Large intestine (tissue), 3 donors: Measurements from ENCODE around the gene FTO. TPM values are rescaled to one million over a fixed set of nuclear protein-coding genes. Genes with fewer than 3 reads are reported as not detected.

Experiments used
- DNase-seq, 2 donors: peaks; one replicate each; pipeline versions ENCODE4 v3.0.0 to v3.0.0-alpha.2; 2013
- H3K27ac ChIP-seq: one replicate; pipeline ENCODE4 v1.5.1; 2013; ENCODE audit warnings: low read length
- H3K27me3 ChIP-seq: 2 replicates; pipeline ENCODE4 v1.6.1; 2013; ENCODE audit warnings: low read length; ENCODE audit not compliant: control insufficient read depth, insufficient read depth
- H3K36me3 ChIP-seq: 2 replicates; pipeline ENCODE4 v1.6.1; 2013; ENCODE audit warnings: low read length; ENCODE audit not compliant: control insufficient read depth, insufficient read depth
- H3K4me1 ChIP-seq: one replicate; pipeline ENCODE4 v1.6.1; 2013; ENCODE audit warnings: low read length; ENCODE audit not compliant: control insufficient read depth, insufficient read depth
- H3K4me3 ChIP-seq: one replicate; pipeline ENCODE4 v1.5.1; 2013; ENCODE audit warnings: low read length
- H3K9me3 ChIP-seq: one replicate; pipeline ENCODE4 v1.6.1; 2013; ENCODE audit warnings: mild to moderate bottlenecking, low read depth, low read length, moderate library complexity; ENCODE audit not compliant: control insufficient read depth
- WGBS: methylation state at CpG from one replicate; pipeline ENCODE4 v1.1.5; 2013; ENCODE audit warnings: low lambda C conversion rate; ENCODE audit not compliant: insufficient coverage; 5-methylcytosine and 5-hydroxymethylcytosine counted together
- polyA plus RNA-seq: library from polyadenylated mRNA; unstranded; fragments of 120-200 nt; gene quantifications from one replicate; pipeline ENCODE4 v1.2.1, GENCODE V29; 2013

Gene FTO
- polyA plus RNA-seq, 1 donor, result 43.1 TPM

DNA sequence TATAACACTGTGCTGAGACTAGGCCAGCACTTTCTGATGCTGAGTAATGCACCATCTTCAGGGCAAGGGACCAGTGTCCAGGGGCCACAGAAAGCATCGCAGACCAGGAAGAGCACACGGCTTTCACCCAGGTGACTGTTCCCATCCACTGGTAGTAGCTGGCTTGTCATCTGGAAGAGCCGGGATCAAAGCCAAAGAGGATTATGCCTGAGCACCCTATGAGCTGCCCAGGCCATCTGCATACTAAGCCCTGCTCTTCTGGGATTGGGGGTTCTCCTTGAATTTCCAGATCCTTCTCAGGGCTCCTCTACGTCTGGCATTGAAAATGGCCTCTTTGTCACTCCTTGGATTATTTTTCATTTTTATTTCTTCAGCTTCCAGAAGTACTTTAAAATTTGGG is 441.9 kb downstream of the FTO start:
- no peaks in the 10 kb centered on the region for H3K36me3 ChIP-seq
- H3K9me3 ChIP-seq, result no peaks in the 10 kb centered on the region
- DNase-seq, result no peak
- no peaks in the 10 kb centered on the region for H3K4me1 ChIP-seq
- H3K27me3 ChIP-seq, result peaks cover 8% of the 10 kb centered on the region
- WGBS, result 100% methylated on average over 1 of the region's 4 CpGs
- no peak overlapping the region for H3K4me3 ChIP-seq
- H3K27ac ChIP-seq, result no peak overlapping the region

DNA sequence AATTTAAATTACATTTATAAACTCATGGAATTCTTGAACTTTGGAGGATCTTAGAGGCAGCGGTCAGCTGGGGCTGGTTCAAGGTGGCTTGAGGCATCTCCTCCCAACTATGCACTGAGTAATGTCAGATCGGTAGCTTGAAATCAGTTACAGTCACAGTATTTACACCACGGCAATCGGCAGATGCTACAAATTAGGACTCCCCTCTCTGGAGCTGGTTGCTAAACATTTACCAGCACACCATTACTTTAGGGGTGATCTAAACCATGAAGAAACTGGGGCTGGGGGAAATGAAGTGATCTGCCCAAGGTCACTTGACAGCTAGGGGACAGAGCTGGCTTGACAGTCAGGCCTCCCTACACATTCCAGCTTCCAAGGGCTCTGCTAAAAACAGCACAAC is 445.0 kb downstream of the FTO start:
- no CpG with 5 or more reads among the region's 4 CpGs for WGBS
- Histone ChIP-seq H3K9me3 (no peaks in the 10 kb centered on the region), H3K4me3 (no peak overlapping the region), H3K27ac (no peak overlapping the region), H3K36me3 (no peaks in the 10 kb centered on the region), H3K27me3 (peaks cover 8% of the 10 kb centered on the region), H3K4me1 (no peaks in the 10 kb centered on the region)
- DNase-seq, result no peak

DNA sequence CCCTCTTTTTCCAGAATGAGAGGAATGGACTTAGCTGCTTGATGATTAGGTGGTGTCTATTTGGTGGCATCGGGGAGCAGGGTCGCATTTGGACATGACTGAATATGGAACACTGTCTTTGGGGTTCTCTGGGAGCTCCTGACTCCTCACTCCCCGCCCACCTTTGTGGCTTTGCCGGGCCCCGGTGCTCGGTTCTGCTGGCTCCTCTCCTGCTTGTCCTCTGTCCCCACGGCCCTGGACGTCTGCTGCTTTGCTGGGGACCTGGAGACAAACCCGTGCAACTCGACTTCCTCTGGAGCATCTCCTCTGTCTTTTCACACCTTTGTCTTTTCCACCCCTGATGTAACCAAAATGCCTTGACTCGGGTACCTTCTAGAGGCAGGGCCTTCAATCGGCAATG is 446.9 kb downstream of the FTO start:
- Histone ChIP-seq H3K4me1 (no peaks in the 10 kb centered on the region), H3K9me3 (no peaks in the 10 kb centered on the region), H3K36me3 (no peaks in the 10 kb centered on the region), H3K27ac (no peak overlapping the region), H3K27me3 (peaks cover 8% of the 10 kb centered on the region), H3K4me3 (no peak overlapping the region)
- WGBS, result no CpG with 5 or more reads among the region's 12 CpGs
- no peak for DNase-seq

DNA sequence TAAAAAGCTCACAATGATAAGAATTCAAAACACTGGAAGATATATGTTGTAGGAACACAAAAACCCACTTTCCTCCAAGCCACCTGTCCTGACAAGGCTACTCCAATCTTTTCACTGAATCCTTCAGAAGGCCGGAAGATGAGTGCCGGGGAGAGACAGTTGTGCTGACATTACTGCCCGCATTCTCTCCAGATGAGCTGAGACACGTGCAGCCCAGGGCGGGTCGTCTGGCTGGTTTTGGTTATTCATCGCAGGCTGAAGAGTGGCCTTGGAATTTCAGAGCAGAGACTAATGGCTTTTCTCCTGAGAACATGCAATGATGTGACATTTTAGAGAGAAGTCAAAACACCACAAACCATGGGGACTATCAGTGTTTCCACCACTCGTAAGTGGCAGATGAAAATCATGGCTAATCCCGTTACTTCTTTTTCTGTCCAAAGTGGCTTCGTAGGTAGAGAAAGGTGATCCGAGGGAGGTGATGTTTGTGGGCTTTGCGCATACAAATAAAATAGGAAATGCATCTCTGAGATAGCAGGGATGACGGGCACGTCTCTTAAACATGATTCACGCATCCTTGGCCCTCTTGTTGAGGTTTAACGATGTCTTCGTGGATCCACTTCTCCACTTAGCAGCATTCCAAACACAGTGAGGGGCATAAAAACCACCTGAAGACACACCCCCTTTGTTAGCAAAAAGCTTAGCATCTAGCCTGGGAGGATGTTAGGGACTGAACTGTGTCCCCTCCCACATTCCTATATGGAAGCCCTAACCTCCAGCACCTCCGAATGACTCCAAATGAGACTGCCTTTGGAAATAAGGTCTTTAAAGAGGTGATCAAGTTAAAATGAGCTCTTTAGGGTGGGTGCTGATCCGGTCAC is 448.6 kb downstream of the FTO start:
- Histone ChIP-seq H3K9me3 (no peaks in the 10 kb centered on the region), H3K36me3 (no peaks in the 10 kb centered on the region), H3K27me3 (peaks cover 8% of the 10 kb centered on the region), H3K4me1 (no peaks in the 10 kb centered on the region), H3K27ac (no peak overlapping the region), H3K4me3 (no peak overlapping the region)
- WGBS, result no CpG with 5 or more reads among the region's 19 CpGs
- no peak for DNase-seq

DNA sequence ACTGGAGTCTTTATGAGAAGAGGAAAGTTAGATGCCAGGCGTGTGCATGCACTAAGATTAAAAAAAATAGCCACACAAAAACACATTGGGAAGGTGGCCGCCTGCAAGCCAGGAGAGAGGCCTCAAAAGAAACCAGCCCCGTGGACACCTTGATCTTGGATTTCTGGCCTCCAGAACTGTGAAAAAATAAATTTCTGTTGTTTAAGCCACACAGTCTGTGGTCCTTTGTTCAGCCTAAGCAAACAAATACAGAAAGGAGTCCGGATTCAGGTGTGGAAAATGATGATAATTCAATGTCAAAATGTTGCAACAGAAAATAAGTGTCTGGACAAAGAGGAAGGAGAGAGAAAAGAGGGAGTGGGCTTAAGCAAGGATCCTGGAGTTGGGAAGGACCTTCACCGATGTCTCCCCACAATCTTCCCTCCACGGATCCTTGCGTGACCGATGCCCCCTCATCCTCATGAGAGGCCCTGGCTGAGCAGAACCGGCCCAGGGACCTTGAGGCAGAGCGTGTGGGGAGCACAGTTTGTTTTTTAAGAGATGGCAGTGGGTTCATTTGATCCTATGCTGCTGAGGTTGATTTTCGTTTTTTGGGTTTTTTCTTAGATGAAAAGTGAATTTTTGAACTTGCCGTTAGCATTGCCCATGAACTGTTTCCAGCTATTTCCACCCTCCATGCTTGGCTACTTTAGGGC is 449.4 kb downstream of the FTO start:
- peaks cover 8% of the 10 kb centered on the region for H3K27me3 ChIP-seq
- no peak overlapping the region for H3K4me3 ChIP-seq
- WGBS, result 60% methylated on average over 1 of the region's 12 CpGs
- H3K4me1 ChIP-seq, result no peaks in the 10 kb centered on the region
- H3K36me3 ChIP-seq, result no peaks in the 10 kb centered on the region
- H3K9me3 ChIP-seq, result no peaks in the 10 kb centered on the region
- no peak overlapping the region for H3K27ac ChIP-seq
- DNase-seq, result no peak

DNA sequence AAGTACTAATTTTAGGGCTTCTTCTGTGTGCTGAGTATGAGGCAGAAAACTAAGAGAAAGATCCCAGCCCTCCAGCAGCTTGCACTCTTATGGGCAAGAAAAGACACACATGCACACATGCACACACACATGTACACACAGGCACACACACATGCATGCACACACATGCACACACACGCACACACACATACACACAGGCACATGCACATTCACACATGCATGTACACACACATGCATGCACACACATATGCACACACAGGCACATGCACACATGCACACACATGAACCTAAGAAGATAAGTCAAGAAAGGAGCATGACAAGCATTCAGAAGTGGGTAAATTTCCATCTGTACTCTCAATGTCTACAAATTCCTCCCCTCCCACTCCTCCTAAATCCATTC is 452.4 kb downstream of the FTO start:
- Histone ChIP-seq H3K27me3 (peaks cover 6% of the 10 kb centered on the region), H3K27ac (no peak overlapping the region), H3K4me1 (no peaks in the 10 kb centered on the region), H3K36me3 (no peaks in the 10 kb centered on the region), H3K4me3 (no peak overlapping the region), H3K9me3 (no peaks in the 10 kb centered on the region)
- no peak for DNase-seq
- no CpG with 5 or more reads among the region's 1 CpG for WGBS

DNA sequence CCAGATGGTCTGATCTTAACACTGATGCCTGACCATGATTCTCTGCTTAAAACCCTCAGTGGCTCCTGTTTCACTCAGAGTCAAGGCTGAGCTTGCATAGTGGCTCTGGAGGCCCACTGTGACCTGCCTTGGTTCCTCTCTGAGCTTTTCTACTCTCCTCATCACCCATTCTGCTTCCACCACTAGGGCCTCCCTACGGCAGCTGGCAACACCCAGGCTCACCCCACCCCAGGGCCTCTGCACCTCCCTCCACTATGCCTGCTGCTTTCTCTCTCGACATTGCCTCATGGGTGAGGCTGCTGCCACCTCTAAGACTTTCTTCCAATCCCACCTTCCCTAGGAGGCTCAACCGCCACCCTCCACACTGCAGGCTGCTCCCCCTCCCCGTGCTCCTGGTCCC is 455.0 kb downstream of the FTO start:
- no peak overlapping the region for H3K27ac ChIP-seq
- 93% methylated on average over 2 of the region's 4 CpGs for WGBS
- H3K36me3 ChIP-seq, result no peaks in the 10 kb centered on the region
- peaks cover 6% of the 10 kb centered on the region for H3K27me3 ChIP-seq
- no peaks in the 10 kb centered on the region for H3K4me1 ChIP-seq
- no peak overlapping the region for H3K4me3 ChIP-seq
- DNase-seq, result no peak
- H3K9me3 ChIP-seq, result no peaks in the 10 kb centered on the region

DNA sequence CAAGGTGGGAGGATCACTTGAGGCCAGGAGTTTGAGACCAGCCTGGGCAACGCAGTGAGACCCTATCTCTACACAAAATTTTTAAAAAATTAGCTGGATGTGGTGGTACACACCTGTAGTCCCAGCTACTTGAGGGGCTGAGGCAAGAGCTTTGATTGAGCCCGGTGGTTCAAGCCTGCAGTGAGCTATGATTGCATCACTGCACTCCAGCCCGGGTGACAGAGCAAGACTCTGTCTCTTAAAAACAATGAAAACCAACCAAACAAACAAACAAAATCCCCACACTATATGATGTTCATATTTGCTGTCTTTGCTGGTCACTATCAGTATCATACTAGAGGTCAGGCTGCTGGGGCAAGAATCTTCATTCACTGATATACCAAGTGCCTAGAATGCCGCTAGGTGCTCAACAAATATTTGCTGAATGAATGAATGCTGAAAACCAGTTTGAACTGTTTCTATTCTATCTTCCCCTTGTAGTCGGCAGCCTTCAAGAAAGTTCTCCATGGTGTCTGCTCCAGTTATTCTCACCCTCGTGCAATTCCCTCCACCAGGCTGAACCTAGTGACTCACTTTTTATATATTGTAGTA is 455.6 kb downstream of the FTO start:
- no peaks in the 10 kb centered on the region for H3K36me3 ChIP-seq
- H3K4me3 ChIP-seq, result no peak overlapping the region
- no peaks in the 10 kb centered on the region for H3K4me1 ChIP-seq
- H3K27ac ChIP-seq, result no peak overlapping the region
- 67% methylated on average over 3 of the region's 6 CpGs for WGBS
- DNase-seq, result no peak
- H3K9me3 ChIP-seq, result no peaks in the 10 kb centered on the region
- peaks cover 6% of the 10 kb centered on the region for H3K27me3 ChIP-seq

DNA sequence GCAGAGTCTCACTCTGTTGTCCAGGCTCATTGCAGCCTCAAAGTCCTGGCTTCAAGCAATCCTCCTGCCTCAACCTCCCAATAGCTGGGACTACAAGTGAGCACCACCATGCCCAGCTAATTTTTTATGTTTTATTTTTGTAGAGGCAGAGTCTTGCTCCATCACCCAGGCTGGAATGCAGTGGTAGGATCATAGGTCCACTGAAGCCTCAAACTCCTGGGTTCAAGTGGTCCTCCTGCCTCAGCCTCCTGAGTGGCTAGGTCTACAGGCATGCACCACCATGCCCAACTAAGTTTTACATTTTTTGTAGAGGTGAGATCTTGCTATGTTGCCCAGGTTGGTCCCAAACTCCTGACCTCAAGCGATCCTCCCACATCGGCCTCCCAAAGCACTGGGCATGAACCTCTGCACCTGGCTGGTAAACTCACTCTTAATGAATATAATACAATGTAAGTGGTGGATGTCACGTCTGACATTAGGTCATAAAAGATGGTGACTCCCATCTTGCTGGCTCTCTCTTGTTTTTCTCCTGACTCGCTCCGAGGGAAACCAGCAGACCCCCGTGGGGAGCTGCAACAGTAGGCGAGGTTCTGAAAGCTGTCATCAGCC is 456.4 kb downstream of the FTO start:
- H3K36me3 ChIP-seq, result no peaks in the 10 kb centered on the region
- no peaks in the 10 kb centered on the region for H3K9me3 ChIP-seq
- no peaks in the 10 kb centered on the region for H3K4me1 ChIP-seq
- H3K27ac ChIP-seq, result no peak overlapping the region
- H3K27me3 ChIP-seq, result peaks cover 14% of the 10 kb centered on the region
- WGBS, result 100% methylated on average over 2 of the region's 7 CpGs
- no peak for DNase-seq
- H3K4me3 ChIP-seq, result no peak overlapping the region
